ENCODE measurements around the gene IDE.
"Not testable (repeated sequence)": the region's sequence is repeated elsewhere in the genome, so short reads cannot be mapped to it uniquely, and the experiment has no call there.

IDE gene

DNA sequence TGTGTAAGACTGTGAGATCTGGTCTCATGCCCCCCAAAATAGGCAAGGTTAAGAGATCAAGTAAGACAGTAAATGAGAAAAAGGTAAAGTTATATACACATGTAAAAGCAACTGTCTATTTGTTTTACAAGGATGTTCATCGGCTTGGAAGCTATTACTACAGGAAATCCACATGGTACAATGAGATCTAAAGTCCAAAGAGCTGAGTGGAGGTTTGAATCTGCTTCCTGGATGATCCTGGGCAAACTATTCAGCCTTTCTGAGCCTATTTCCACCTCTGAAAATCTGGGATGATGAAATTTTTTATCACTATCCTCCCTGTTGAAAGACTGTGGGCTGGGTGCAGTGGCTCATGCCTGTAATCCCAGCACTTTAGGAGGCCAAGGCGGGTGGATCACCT lies 123.0 kb downstream of the IDE start:
- peaks cover 29% of the 10 kb centered on the region for H3K36me3 ChIP-seq (ENCODE audit: insufficient read depth, low read length)
- DNase-seq (no peak), ATAC-seq (ENCODE audit: insufficient read depth, low read depth) (no peak)
- no peaks in the 10 kb centered on the region for H3K4me1 ChIP-seq (ENCODE audit: insufficient read depth, low read length)
- no peaks in the 10 kb centered on the region for H3K27me3 ChIP-seq (ENCODE audit: insufficient read depth, low read length, poor library complexity)
- no peak overlapping the region for H3K9ac ChIP-seq (ENCODE audit: low read depth, low read length)
- H4K20me1 ChIP-seq (ENCODE audit: insufficient read depth, low read length), result no peaks in the 10 kb centered on the region
- H2AFZ ChIP-seq (ENCODE audit: low read depth, low read length), result no peak overlapping the region
- no peaks in the 10 kb centered on the region for H3K9me3 ChIP-seq (ENCODE audit: insufficient read depth, low read length, severe bottlenecking)
- H3K27ac ChIP-seq (ENCODE audit: low read length), result no peak overlapping the region
- no peak overlapping the region for H3K4me2 ChIP-seq (ENCODE audit: insufficient read depth, low read length)
- TF ChIP-seq, protein P1, sequence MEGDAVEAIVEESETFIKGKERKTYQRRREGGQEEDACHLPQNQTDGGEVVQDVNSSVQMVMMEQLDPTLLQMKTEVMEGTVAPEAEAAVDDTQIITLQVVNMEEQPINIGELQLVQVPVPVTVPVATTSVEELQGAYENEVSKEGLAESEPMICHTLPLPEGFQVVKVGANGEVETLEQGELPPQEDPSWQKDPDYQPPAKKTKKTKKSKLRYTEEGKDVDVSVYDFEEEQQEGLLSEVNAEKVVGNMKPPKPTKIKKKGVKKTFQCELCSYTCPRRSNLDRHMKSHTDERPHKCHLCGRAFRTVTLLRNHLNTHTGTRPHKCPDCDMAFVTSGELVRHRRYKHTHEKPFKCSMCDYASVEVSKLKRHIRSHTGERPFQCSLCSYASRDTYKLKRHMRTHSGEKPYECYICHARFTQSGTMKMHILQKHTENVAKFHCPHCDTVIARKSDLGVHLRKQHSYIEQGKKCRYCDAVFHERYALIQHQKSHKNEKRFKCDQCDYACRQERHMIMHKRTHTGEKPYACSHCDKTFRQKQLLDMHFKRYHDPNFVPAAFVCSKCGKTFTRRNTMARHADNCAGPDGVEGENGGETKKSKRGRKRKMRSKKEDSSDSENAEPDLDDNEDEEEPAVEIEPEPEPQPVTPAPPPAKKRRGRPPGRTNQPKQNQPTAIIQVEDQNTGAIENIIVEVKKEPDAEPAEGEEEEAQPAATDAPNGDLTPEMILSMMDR (IDR thresholded peaks at IDR 0.05; ENCODE audit: borderline replicate concordance, extremely low read depth, low read length, poor library complexity, severe bottlenecking), result no peak
- TF ChIP-seq EZH2 (IDR thresholded peaks at IDR 0.05; ENCODE audit: borderline replicate concordance, low read depth, low read length, severe bottlenecking), result no peak
- no peaks in the 10 kb centered on the region for H3K79me2 ChIP-seq (ENCODE audit: insufficient read depth, low read length)
- no peak overlapping the region for H3K4me3 ChIP-seq (ENCODE audit: low read depth in 1 of 2, low read length in 2 of 2)

DNA sequence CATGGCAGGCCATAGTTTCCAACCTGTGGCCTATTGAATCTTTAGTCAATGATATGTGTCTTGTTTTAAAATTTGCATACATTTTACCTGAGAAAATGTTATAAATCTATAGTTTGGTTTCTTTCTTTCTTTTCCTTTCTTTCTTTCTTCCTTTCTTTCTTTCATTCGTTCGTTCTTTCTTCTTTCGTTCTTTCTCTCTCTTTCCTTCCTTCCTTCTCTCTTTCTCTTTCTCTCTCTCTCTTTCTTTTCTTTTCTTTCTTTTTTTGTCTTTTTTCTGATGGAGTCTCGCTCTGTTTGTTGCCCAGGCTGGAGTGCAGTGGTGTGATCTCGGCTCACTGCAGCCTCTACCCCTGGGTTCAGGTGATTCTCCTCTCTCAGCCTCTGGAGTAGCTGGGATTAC lies 133.3 kb downstream of the IDE start:
- no peaks in the 10 kb centered on the region for H3K36me3 ChIP-seq (ENCODE audit: insufficient read depth, low read length)
- H3K4me3 ChIP-seq (ENCODE audit: low read depth in 1 of 2, low read length in 2 of 2), result no peak overlapping the region
- H3K9me3 ChIP-seq (ENCODE audit: insufficient read depth, low read length, severe bottlenecking), result no peaks in the 10 kb centered on the region
- no peaks in the 10 kb centered on the region for H3K27me3 ChIP-seq (ENCODE audit: insufficient read depth, low read length, poor library complexity)
- DNase-seq (no peak), ATAC-seq (ENCODE audit: insufficient read depth, low read depth) (no peak)
- TF ChIP-seq EZH2 (IDR thresholded peaks at IDR 0.05; ENCODE audit: borderline replicate concordance, low read depth, low read length, severe bottlenecking), result no peak
- TF ChIP-seq, protein P1 (IDR thresholded peaks at IDR 0.05; ENCODE audit: borderline replicate concordance, extremely low read depth, low read length, poor library complexity, severe bottlenecking), result no peak
- H3K79me2 ChIP-seq (ENCODE audit: insufficient read depth, low read length), result no peaks in the 10 kb centered on the region
- H2AFZ ChIP-seq (ENCODE audit: low read depth, low read length), result no peak overlapping the region
- H3K4me1 ChIP-seq (ENCODE audit: insufficient read depth, low read length), result no peaks in the 10 kb centered on the region
- no peaks in the 10 kb centered on the region for H4K20me1 ChIP-seq (ENCODE audit: insufficient read depth, low read length)
- H3K4me2 ChIP-seq (ENCODE audit: insufficient read depth, low read length), result no peak overlapping the region
- H3K9ac ChIP-seq (ENCODE audit: low read depth, low read length), result no peak overlapping the region
- no peak overlapping the region for H3K27ac ChIP-seq (ENCODE audit: low read length)

- no peaks in the 10 kb centered on the region for H3K79me2 ChIP-seq (ENCODE audit: insufficient read depth, low read length)
- DNase-seq, result no peak
- no peaks in the 10 kb centered on the region for H4K20me1 ChIP-seq (ENCODE audit: insufficient read depth, low read length)
- H3K4me2 ChIP-seq (ENCODE audit: insufficient read depth, low read length), result no peak overlapping the region
- TF ChIP-seq, protein P1 (IDR thresholded peaks at IDR 0.05; ENCODE audit: borderline replicate concordance, extremely low read depth, low read length, poor library complexity, severe bottlenecking), result no peak
- no peak overlapping the region for H3K27ac ChIP-seq (ENCODE audit: low read length)
- H3K9me3 ChIP-seq (ENCODE audit: insufficient read depth, low read length, severe bottlenecking), result no peaks in the 10 kb centered on the region
- H3K9ac ChIP-seq (ENCODE audit: low read depth, low read length), result no peak overlapping the region
- no peak overlapping the region for H3K4me3 ChIP-seq (ENCODE audit: low read depth in 1 of 2, low read length in 2 of 2)
- H2AFZ ChIP-seq (ENCODE audit: low read depth, low read length), result no peak overlapping the region
- no peaks in the 10 kb centered on the region for H3K27me3 ChIP-seq (ENCODE audit: insufficient read depth, low read length, poor library complexity)
- no peaks in the 10 kb centered on the region for H3K36me3 ChIP-seq (ENCODE audit: insufficient read depth, low read length)
- no peaks in the 10 kb centered on the region for H3K4me1 ChIP-seq (ENCODE audit: insufficient read depth, low read length)
- no peak for ATAC-seq (ENCODE audit: insufficient read depth, low read depth)
Measured at GRCh38 chr10:92438220-92438619, 135.7 kb downstream of the IDE start.

DNA sequence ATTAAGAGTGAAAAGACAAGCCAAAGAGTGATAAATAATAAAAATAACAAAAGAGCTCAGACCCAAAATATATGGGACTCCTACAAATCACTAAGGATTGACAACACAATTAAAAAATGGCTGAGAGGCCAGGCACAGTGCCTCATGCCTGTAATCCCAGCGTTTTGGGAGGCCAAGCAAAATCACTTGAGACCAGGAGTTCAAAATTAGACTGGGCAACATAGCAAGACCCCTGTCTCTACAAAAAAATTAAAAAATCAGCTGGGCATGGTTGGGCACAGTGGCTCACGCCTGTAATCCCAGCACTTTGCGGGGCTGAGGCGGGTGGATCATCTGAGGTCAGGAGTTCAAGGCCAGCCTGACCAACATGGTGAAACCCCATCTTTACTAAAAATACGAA lies 137.3 kb downstream of the IDE start:
- no peaks in the 10 kb centered on the region for H3K27me3 ChIP-seq (ENCODE audit: insufficient read depth, low read length, poor library complexity)
- no peak overlapping the region for H3K4me2 ChIP-seq (ENCODE audit: insufficient read depth, low read length)
- no peak overlapping the region for H3K27ac ChIP-seq (ENCODE audit: low read length)
- H4K20me1 ChIP-seq (ENCODE audit: insufficient read depth, low read length), result no peaks in the 10 kb centered on the region
- no peaks in the 10 kb centered on the region for H3K79me2 ChIP-seq (ENCODE audit: insufficient read depth, low read length)
- TF ChIP-seq EZH2 (IDR thresholded peaks at IDR 0.05; ENCODE audit: borderline replicate concordance, low read depth, low read length, severe bottlenecking), result no peak
- TF ChIP-seq, protein P1 (IDR thresholded peaks at IDR 0.05; ENCODE audit: borderline replicate concordance, extremely low read depth, low read length, poor library complexity, severe bottlenecking), result no peak
- no peak overlapping the region for H2AFZ ChIP-seq (ENCODE audit: low read depth, low read length)
- ATAC-seq (ENCODE audit: insufficient read depth, low read depth) (no peak), DNase-seq (no peak)
- H3K9me3 ChIP-seq (ENCODE audit: insufficient read depth, low read length, severe bottlenecking), result no peaks in the 10 kb centered on the region
- no peaks in the 10 kb centered on the region for H3K4me1 ChIP-seq (ENCODE audit: insufficient read depth, low read length)
- H3K36me3 ChIP-seq (ENCODE audit: insufficient read depth, low read length), result no peaks in the 10 kb centered on the region
- H3K4me3 ChIP-seq (ENCODE audit: low read depth in 1 of 2, low read length in 2 of 2), result no peak overlapping the region
- no peak overlapping the region for H3K9ac ChIP-seq (ENCODE audit: low read depth, low read length)

GRCh38 chr10:92436065-92436464 lies 137.8 kb downstream of the IDE start:
- not testable (repeated sequence) for H3K27me3 ChIP-seq (ENCODE audit: insufficient read depth, low read length, poor library complexity); ATAC-seq (ENCODE audit: insufficient read depth, low read depth); H4K20me1 ChIP-seq (ENCODE audit: insufficient read depth, low read length); H3K4me3 ChIP-seq (ENCODE audit: low read depth in 1 of 2, low read length in 2 of 2); H3K4me2 ChIP-seq (ENCODE audit: insufficient read depth, low read length); DNase-seq; H3K79me2 ChIP-seq (ENCODE audit: insufficient read depth, low read length); H3K9ac ChIP-seq (ENCODE audit: low read depth, low read length); H2AFZ ChIP-seq (ENCODE audit: low read depth, low read length); H3K36me3 ChIP-seq (ENCODE audit: insufficient read depth, low read length); H3K4me1 ChIP-seq (ENCODE audit: insufficient read depth, low read length); H3K9me3 ChIP-seq (ENCODE audit: insufficient read depth, low read length, severe bottlenecking); H3K27ac ChIP-seq (ENCODE audit: low read length)

Data from DND-41 (cell line).